Stimulated activated CD8-positive, alpha-beta memory T cell treated with anti-CD3 and anti-CD28 coated beads, Interleukin-7, amount 100 ng/mL, for 48 hours (primary cell): ENCODE results near the gene C22orf39.

Source experiments
- DNase-seq, 2 donors: peaks; one replicate each; pipeline ENCODE4 v3.0.0-alpha.2; 2020; ENCODE audit warnings: low read depth in 1 of 2; ENCODE audit errors: extremely low read depth in 1 of 2

Gene C22orf39

GRCh38 chr22:19447330-19448075 lies at the start of gene C22orf39:
Gene C22orf39 (minus strand): TSS chr22:19447711. CDS start chr22:19447688, 23 bp downstream.
- DNase-seq = peak; percentile 73 to 78

- DNase-seq = no peak
These were observed 49.7 kb upstream of the C22orf39 start for GRCh38 chr22:19497245-19497644.

DNA sequence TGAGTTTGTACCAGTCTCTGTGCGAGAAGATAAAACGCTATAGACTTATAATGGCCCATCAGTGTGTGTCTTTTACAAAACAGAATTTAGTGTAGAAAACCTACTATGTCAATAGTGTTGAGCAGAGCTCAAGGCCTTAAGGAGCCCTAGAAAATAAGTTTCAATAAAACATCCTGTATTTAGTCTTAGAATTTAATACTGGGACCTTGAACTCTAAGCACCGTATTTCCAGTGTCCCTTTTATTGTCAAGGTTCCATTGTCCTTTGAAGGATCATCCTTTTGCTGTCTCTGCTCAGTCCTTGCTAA lies 48.8 kb upstream of the C22orf39 start:
- no peak for DNase-seq

GRCh38 chr22:19495562-19496323 lies 48.2 kb upstream of the C22orf39 start:
- DNase-seq = no peak

GRCh38 chr22:19494676-19495173 lies 47.2 kb upstream of the C22orf39 start:
- DNase-seq = no peak

- no peak for DNase-seq
These were observed 46.6 kb upstream of the C22orf39 start for GRCh38 chr22:19494001-19494560.

- DNase-seq = no peak
These were observed 45.1 kb upstream of the C22orf39 start for GRCh38 chr22:19492504-19493174.

DNA sequence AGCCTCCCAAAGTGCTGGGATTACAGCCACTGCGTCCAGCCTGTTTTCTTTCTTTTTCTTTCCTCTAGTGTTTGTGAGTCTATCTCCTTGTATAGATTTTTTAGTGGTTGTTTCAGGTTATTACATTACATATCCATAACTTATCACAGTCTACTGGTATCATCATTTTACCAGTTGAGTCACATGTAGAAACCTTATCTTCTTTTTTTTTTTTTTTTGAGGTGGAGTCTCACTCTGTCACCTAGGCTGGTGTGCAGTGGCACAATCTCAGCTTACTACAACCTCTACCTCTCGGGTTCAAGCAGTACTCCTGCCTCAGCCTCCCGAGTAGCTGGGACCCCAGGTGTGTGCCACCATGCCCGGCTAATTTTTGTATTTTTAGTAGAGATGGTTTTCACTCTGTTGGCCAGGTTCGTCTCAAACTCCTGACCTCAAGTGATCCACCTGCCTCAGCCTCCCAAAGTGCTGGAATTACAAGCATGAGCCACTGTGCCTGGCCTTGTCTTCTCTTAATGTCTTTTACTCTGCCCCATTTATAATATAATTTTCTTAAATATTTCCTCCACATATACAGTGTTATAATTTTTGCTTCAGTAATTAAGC lies 43.2 kb upstream of the C22orf39 start:
- no peak for DNase-seq

GRCh38 chr22:19488884-19489843 lies 41.7 kb upstream of the C22orf39 start:
- DNase-seq = no peak

DNA sequence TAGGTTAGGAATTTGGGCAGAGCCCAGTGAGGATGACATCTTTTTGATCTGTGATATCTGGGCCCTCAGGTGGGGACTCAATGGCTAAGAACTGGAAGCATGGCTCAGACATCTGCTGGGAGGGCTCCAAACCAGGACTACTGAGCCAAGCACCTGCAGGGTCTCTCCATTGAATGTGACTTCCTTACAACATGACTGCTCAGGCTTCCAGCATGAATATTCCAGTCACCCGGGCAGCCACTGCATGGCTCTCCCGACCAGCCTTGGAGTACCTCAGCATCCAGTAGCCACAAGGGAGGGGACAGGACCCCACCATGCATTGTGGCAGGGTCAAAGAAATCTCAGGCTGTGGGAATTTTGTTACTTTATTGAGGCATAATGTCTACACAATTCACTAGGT lies 40.8 kb upstream of the C22orf39 start:
- DNase-seq = no peak

DNA sequence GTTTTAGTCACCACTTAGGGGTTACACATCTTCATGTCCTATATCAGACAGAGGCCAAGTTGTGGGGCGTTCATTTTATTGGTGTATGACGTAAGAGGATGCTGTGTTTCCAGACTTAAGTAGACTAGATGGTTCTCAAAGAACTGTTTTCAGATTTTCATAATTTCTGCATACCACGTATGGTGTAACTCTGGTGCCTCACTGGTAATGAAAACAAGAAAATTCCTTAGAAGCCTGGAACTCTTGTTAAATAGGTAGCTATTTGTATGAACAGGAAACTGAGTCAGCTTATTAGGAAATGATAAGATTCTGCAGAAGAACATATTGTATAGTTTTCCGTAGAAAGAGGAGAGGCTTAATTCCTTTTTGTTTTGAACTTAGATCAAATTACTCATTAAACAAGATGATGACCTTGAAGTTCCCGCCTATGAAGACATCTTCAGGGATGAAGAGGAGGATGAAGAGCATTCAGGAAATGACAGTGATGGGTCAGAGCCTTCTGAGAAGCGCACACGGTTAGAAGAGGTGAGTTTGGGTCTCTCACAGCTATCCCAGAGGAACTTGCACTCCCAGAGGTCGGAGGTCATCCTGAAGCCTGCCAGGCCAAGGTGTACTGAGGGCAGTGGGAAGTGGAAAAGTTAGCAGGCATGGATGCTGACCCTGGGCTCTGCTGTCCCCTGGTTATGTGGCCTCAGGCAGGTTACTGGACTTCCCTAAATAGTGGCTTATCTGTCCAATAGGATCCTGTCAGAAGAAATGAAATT lies 36.2 kb upstream of the C22orf39 start:
- DNase-seq = no peak

DNA sequence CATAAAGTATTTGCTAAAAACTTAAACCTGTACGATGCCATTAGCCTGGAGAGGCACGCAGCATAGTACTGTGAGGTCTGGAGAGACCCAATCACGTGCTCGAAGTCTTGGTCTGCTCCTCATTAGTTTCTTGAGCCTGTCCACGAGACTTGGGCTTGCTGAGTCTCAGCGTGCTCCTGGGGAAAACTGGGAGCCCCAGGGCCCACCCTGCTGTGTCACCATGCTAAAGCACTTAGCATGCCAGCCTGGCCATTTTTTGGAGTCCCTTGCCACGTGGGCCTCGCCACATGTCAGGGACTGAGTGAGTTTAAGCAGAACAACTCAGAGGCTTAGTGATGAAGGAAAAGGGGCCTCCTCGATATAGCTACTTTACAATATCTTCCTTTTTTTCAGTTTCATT lies 34.8 kb upstream of the C22orf39 start:
- DNase-seq = no peak

DNA sequence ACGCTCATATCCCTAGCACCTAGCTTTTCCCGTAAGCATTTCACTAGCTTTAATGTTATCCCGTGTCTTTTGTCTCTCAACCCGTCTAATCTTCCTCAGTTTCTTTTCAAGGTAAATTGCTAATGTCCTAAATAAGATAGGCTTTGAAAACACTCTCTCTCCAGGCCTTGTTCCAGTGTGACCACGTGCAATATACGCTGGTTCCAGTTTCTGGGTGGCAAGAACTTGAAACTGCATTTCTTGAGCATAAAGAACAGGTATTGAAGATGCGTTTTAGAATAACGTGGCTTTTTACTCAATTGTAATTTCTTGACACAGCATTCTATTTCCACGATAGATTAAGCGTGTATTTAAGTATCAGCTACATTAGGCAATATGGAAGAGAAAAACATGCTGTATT lies 33.3 kb upstream of the C22orf39 start:
- DNase-seq = no peak

- DNase-seq = no peak
These were observed 32.7 kb upstream of the C22orf39 start for GRCh38 chr22:19480173-19480568.

DNA sequence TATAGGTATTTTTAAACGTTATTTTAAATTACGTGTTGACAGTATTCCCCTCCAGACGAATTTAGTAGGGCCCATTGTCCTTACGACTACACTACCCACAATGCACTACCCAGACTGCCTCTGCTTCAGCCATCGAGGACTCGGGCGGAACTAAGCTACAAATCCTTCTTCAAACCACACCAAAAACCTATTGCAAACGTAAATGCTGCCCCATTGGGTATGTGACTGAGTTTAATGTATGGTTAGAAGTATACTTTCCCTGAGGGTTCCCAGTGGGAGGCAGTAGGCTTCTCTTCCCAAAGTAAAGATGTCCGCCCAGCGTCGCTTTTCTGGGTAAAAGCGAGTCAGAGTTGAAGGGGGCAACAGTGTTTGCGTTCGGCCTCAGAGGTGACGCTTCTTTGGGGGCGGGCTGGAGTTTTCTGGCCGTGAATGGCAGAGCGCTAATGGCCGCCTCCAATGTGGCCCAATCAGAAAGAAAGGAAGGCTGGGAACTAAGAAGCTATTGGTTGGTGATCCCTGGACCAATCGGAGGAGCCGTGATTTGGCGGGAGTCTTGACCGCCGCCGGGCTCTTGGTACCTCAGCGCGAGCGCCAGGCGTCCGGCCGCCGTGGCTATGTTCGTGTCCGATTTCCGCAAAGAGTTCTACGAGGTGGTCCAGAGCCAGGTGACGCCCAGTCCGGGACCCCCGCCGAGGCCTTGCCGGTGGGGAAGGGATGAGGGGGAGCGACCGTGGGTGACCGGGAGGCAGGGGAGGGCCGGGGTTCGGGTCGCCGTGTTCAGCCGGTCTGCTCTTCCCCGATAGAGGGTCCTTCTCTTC lies 32.1 kb upstream of the C22orf39 start, which contains the start of gene CDC45:
TSS of gene CDC45 (plus strand) at position 566 of the 818 bp plus-strand sequence. CDS start at position 615, 49 bp downstream.
- DNase-seq = peak; percentile 85 to 93

DNA sequence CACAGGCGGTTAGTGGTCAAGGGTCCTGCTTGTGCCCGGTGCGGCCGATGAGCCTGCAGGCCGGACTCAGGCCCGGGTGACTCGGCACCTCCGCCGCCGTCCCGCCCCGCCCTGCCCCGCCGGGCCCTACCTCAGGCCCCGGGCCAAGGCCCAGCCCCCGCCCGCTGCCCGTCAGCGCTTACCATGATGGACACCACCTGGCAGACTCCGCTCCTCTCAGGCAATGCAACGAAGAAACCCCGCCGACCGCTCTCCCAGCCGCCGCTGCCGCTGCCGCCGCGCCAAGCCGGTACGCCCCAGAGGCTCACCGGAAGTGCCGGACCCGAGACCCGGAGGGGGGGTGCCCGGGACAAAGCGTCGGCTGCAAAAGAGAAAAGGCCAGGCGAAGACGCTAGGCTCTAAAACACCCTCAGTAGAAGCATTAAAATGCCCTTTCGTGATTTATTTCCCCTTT lies 31.4 kb upstream of the C22orf39 start, which contains the start of gene UFD1:
TSS of gene UFD1 (minus strand) at position 293 of the 454 bp plus-strand sequence. CDS start at position 185, 108 bp downstream.
- DNase-seq = peak; percentile 64 to 68

GRCh38 chr22:19478045-19478900 lies 30.8 kb upstream of the C22orf39 start:
- no peak for DNase-seq
